ENCODE data around the gene ABCD3. TPM values are rescaled to one million over a fixed set of nuclear protein-coding genes. Genes with fewer than 3 reads are reported as not detected.

The ABCD3 gene
- total RNA-seq, 1 donor from 2014 or later, result 54.9 TPM

- intact Hi-C loops (cut with DNase I), result no loop called here
- Histone ChIP-seq H3K4me1 (peaks cover 18% of the 10 kb centered on the region), H3K9me3 (no peaks in the 10 kb centered on the region), H3K36me3 (peaks cover 27% of the 10 kb centered on the region), H3K27ac (no peak overlapping the region), H3K27me3 (ENCODE audit: low read depth) (no peaks in the 10 kb centered on the region), H3K4me3 (no peak overlapping the region)
- TF ChIP-seq CTCF (IDR thresholded peaks at IDR 0.05), result no peak
- ATAC-seq (peak; percentile 49 to 60), DNase-seq (no peak)
These were observed 45.0 kb downstream of the ABCD3 start for GRCh38 chr1:94463056-94463764.

- peaks cover 32% of the 10 kb centered on the region for H3K36me3 ChIP-seq
- ATAC-seq (peak; percentile 84 to 92), DNase-seq (no peak)
- TF ChIP-seq CTCF (IDR thresholded peaks at IDR 0.05), result peak; percentile 55
- H3K27me3 ChIP-seq (ENCODE audit: low read depth), result no peaks in the 10 kb centered on the region
- no peak overlapping the region for H3K27ac ChIP-seq
- H3K9me3 ChIP-seq, result no peaks in the 10 kb centered on the region
- intact Hi-C loops (cut with DNase I), result no loop called here
- peaks cover 18% of the 10 kb centered on the region for H3K4me1 ChIP-seq
- no peak overlapping the region for H3K4me3 ChIP-seq
These were observed 45.7 kb downstream of the ABCD3 start for GRCh38 chr1:94463765-94464330.

GRCh38 chr1:94468708-94469107 lies 50.5 kb downstream of the ABCD3 start:
- no peak for DNase-seq
- Histone ChIP-seq H3K27me3 (ENCODE audit: low read depth) (no peaks in the 10 kb centered on the region), H3K4me3 (no peak overlapping the region), H3K27ac (no peak overlapping the region), H3K36me3 (peaks cover 37% of the 10 kb centered on the region), H3K4me1 (peaks cover 3% of the 10 kb centered on the region), H3K9me3 (no peaks in the 10 kb centered on the region)
- no peak for TF ChIP-seq CTCF (IDR thresholded peaks at IDR 0.05)
- intact Hi-C loops (cut with DNase I), result no loop called here
- ATAC-seq, result no peak

GRCh38 chr1:94471271-94471670 lies 53.1 kb downstream of the ABCD3 start:
- no peaks in the 10 kb centered on the region for H3K27me3 ChIP-seq (ENCODE audit: low read depth)
- H3K36me3 ChIP-seq, result peaks cover 25% of the 10 kb centered on the region
- intact Hi-C loops (cut with DNase I), result no loop called here
- no peak for TF ChIP-seq CTCF (IDR thresholded peaks at IDR 0.05)
- no peaks in the 10 kb centered on the region for H3K4me1 ChIP-seq
- no peaks in the 10 kb centered on the region for H3K9me3 ChIP-seq
- H3K27ac ChIP-seq, result no peak overlapping the region
- no peak overlapping the region for H3K4me3 ChIP-seq
- DNase-seq (no peak), ATAC-seq (no peak)

- intact Hi-C loops (cut with DNase I), result no loop called here
- no peak for TF ChIP-seq CTCF (IDR thresholded peaks at IDR 0.05)
- Histone ChIP-seq H3K27me3 (ENCODE audit: low read depth) (no peaks in the 10 kb centered on the region), H3K4me3 (no peak overlapping the region), H3K9me3 (no peaks in the 10 kb centered on the region), H3K36me3 (peaks cover 22% of the 10 kb centered on the region), H3K4me1 (no peaks in the 10 kb centered on the region), H3K27ac (no peak overlapping the region)
- no peak for ATAC-seq
- DNase-seq, result no peak
These were observed 57.0 kb downstream of the ABCD3 start for GRCh38 chr1:94475232-94475631.
